K562 (cell line): ENCODE measurements around the gene KDM2A. TPM values are rescaled to one million over a fixed set of nuclear protein-coding genes. Genes with fewer than 3 reads are reported as not detected.

Experiments used
- ATAC-seq: fragments of 200-7000 bp; cut with Tn5 transposase; 3 replicates; pipeline ENCODE4 v1.9.1; 2020; ENCODE audit warnings: moderate library complexity
- BruUV-seq: library from RNA; stranded (reverse); fragments of 400-500 nt; replicated peaks from 2 replicates; lab custom pipeline; 2021; lab: Mats Ljungman, UMichigan
- CTCF ChIA-PET: fragments of 300-600 bp; formaldehyde crosslinking; extraction: SDS; loops from one replicate; lab custom pipeline; 2021; ENCODE audit warnings: low intra/inter-chr PET ratio; lab: Yijun Ruan, JAX
- POLR2A ChIA-PET: fragments of 300-600, 350-650 bp; sonication (Branson Sonifier 250); formaldehyde crosslinking; extraction: SDS; loops from one replicate; lab custom pipeline; 2021; ENCODE audit warnings: antibody characterized with exemption, inconsistent platforms; lab: Yijun Ruan, JAX
- DNase-seq, 4 experiments: peaks; one replicate each; pipeline versions ENCODE4 v3.0.0 to v3.0.0-alpha.2; 2011 to 2018; ENCODE audit warnings: low spot score in 3 of 4, mixed read lengths in 3 of 4; ENCODE audit errors: extremely low read depth in 1 of 4
- FAIRE-seq: peaks from 2 replicates; lab custom pipeline; 2011; peaks lifted over from hg19 to GRCh38; lab: Jason Lieb, UNC
- H2AFZ ChIP-seq: 2 replicates; pipeline ENCODE4 v1.6.0; 2011; ENCODE audit warnings: low read depth, low read length, control low read depth, inconsistent platforms
- H3K27ac ChIP-seq: fragments of 200-600 bp; 3 replicates; pipeline ENCODE4 v1.8.0; 2011; ENCODE audit warnings: low read depth, mild to moderate bottlenecking, control low read depth, inconsistent platforms, low read length, moderate library complexity, mixed read lengths; ENCODE audit errors: extremely low read depth
- H3K27me3 ChIP-seq, 2 experiments: fragments of 300-600 bp in 1 of 2; 2 replicates in 1 of 2; 3 replicates in 1 of 2; pipeline versions ENCODE4 v1.6.0 to v1.8.0; 2011; ENCODE audit warnings: inconsistent platforms in 2 of 2, low read length in 2 of 2, mild to moderate bottlenecking in 1 of 2, mixed read lengths in 1 of 2, moderate library complexity in 1 of 2; ENCODE audit not compliant: control insufficient read depth in 2 of 2, insufficient read depth in 2 of 2
- H3K36me3 ChIP-seq: fragments of 300-600 bp; 3 replicates; pipeline ENCODE4 v1.8.0; 2011; ENCODE audit warnings: mild to moderate bottlenecking, low read length, inconsistent platforms; ENCODE audit not compliant: control insufficient read depth, insufficient read depth
- H3K4me1 ChIP-seq, 2 experiments: fragments of 200-600 bp in 1 of 2; replicated peaks in 1 of 2; 2 replicates in 1 of 2; 3 replicates in 1 of 2; pipeline versions ENCODE4 v1.5.1 to v1.8.0; 2011; ENCODE audit warnings: inconsistent platforms in 2 of 2, low read length in 2 of 2, mild to moderate bottlenecking in 1 of 2, mixed read lengths in 1 of 2, moderate library complexity in 1 of 2; ENCODE audit not compliant: control insufficient read depth in 2 of 2, insufficient read depth in 2 of 2
- H3K4me2 ChIP-seq: 2 replicates; pipeline ENCODE4 v1.6.1; 2011; ENCODE audit warnings: low read length, control low read depth, inconsistent platforms, mixed read lengths; ENCODE audit not compliant: insufficient read depth
- H3K4me3 ChIP-seq: fragments of 200-600 bp; sonication (generic), shearing (Covaris generic); 2 replicates; pipeline ENCODE4 v1.5.1; 2016; ENCODE audit warnings: control low read depth, inconsistent platforms
- H3K79me2 ChIP-seq: fragments of 200-600 bp; 3 replicates; pipeline ENCODE4 v1.8.0; 2011; ENCODE audit warnings: low read length, inconsistent platforms; ENCODE audit not compliant: control insufficient read depth, insufficient read depth
- H3K9ac ChIP-seq, 2 experiments: 2 replicates each; pipeline versions ENCODE4 v1.6.0 to v1.6.1; 2011; ENCODE audit warnings: low read depth in 2 of 2, low read length in 2 of 2, control low read depth in 1 of 2, inconsistent platforms in 1 of 2, mild to moderate bottlenecking in 1 of 2, mixed read lengths in 1 of 2; ENCODE audit not compliant: insufficient read depth in 1 of 2
- H3K9me1 ChIP-seq: one replicate; pipeline ENCODE4 v1.6.0; 2011; ENCODE audit warnings: inconsistent platforms, mild to moderate bottlenecking, low read length, moderate library complexity; ENCODE audit not compliant: control insufficient read depth, insufficient read depth
- H3K9me3 ChIP-seq: replicated peaks from 2 replicates; pipeline ENCODE4 v1.5.1; 2011; ENCODE audit warnings: low read depth, low read length, inconsistent platforms; ENCODE audit not compliant: control insufficient read depth, insufficient read depth
- H4K20me1 ChIP-seq: replicated peaks from 2 replicates; pipeline ENCODE4 v1.6.1; 2011; ENCODE audit warnings: low read length, inconsistent platforms, mixed read lengths; ENCODE audit not compliant: control insufficient read depth, insufficient read depth
- CEBPG ChIP-seq, 3 experiments: fragments of 200-800 bp in 1 of 3; sonication (Bioruptor generic) in 1 of 3; sonication (generic) in 1 of 3; formaldehyde crosslinking in 1 of 3; IDR thresholded peaks in 2 of 3; conservative IDR thresholded peaks in 1 of 3; 2 replicates each; pipeline versions ENCODE4 v1.6.1 to v1.8.0; 2016 to 2022; ENCODE audit warnings: missing compliant biosample characterization in 2 of 3, missing genetic modification characterization in 2 of 3, mild to moderate bottlenecking in 1 of 3, missing genetic modification reagents in 1 of 3
- EGR1 ChIP-seq: fragments of 450-650 bp; conservative IDR thresholded peaks from 2 replicates; pipeline ENCODE4 v1.6.1; 2017; ENCODE audit warnings: mild to moderate bottlenecking
- EP400 ChIP-seq: fragments of 450-650 bp; IDR thresholded peaks from 2 replicates; pipeline ENCODE4 v1.6.1; 2017; ENCODE audit warnings: antibody characterized with exemption, mild to moderate bottlenecking, moderate library complexity
- HDAC8 ChIP-seq: fragments of 450-650 bp; IDR thresholded peaks from 2 replicates; pipeline ENCODE4 v1.6.1; 2016; ENCODE audit warnings: mild to moderate bottlenecking, missing genetic modification characterization, moderate library complexity, missing compliant biosample characterization
- THRAP3 ChIP-seq: fragments of 450-650 bp; IDR thresholded peaks from 2 replicates; pipeline ENCODE4 v1.6.1; 2016; ENCODE audit warnings: mild to moderate bottlenecking, inconsistent platforms, borderline replicate concordance
- ZNF449 ChIP-seq: fragments of 250-450 bp; sonication (Bioruptor Pico); IDR thresholded peaks from 2 replicates; pipeline ENCODE4 v1.8.0; 2022; ENCODE audit warnings: moderate library complexity, mild to moderate bottlenecking, inconsistent platforms
- WGBS: fragments of 100-300 bp; shearing (Covaris generic); methylation state at CpG from one replicate; pipeline ENCODE4 v1.1.6; 2016; ENCODE audit warnings: low coverage, mixed read lengths; ENCODE audit not compliant: insufficient coverage; ENCODE audit errors: missing lambda C conversion rate; 5-methylcytosine and 5-hydroxymethylcytosine counted together
- in situ Hi-C: fragments of 300-500 bp; cut with MboI; formaldehyde crosslinking; loops from 4 replicates; pipeline ENCODE4 v1.15.0; 2018; ENCODE audit warnings: inconsistent platforms, mixed read lengths
- intact Hi-C: fragments of 100-400 bp; cut with micrococcal nuclease; formaldehyde crosslinking; loops from 2 replicates; pipeline ENCODE4 v1.14.2; 2022
- polyA plus RNA-seq, 8 experiments: library from polyadenylated mRNA; depleted of rRNA in 4 of 8; stranded (reverse) in 5 of 8; unstranded in 3 of 8; fragments of >200 nt; fragmentation: Nextera tagmentation in 2 of 8; fragmentation: Illumina TruSeq in 1 of 8; extraction: Ambion mirVana in 2 of 8; extraction: Trizol in 1 of 8; gene quantifications; 2 replicates each; pipeline versions ENCODE4 v1.2.1 to v1.2.3, GENCODE V29; 2011 to 2014; ENCODE audit warnings: inconsistent platforms in 1 of 8, missing spikeins in 1 of 8
- total RNA-seq, 7 experiments: library from RNA; depleted of rRNA in 6 of 7; stranded (reverse); fragments of >200 nt in 6 of 7; fragmentation: Illumina TruSeq in 2 of 7; extraction: Trizol in 2 of 7; gene quantifications; 2 replicates each; pipeline versions ENCODE4 v1.2.1 to v1.2.3, GENCODE V29; 2011 to 2021; ENCODE audit warnings: low replicate concordance in 1 of 7

The KDM2A gene
- total and polyA plus RNA-seq, 9 of the 15 experiments (the other 6 are each of a cell fraction or from before 2014, with no cell fraction given), result 5.0 to 39.3 (median 21.3) TPM

DNA sequence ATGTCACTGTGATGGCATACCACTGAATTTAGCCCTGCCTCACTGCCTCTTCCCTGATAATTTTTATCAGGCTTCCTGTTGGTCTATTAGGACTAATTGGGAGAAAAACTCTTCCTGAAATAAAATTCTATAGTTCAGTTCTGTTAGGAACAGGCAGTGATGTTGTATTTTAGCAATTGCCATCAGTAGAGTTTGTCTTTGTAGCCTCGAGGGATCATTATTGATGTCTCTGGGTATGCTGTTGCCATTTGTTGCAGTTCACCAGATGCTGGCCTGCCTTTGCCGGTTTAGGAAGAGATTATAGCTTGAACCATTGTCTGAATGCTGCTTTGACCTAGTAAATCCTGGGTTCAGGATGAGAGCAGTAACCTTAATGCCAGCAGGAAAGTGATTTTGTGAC lies 41.0 kb downstream of the KDM2A start:
- no peaks in the 10 kb centered on the region for H3K9me1 ChIP-seq
- ATAC-seq (no peak), DNase-seq (no peak), FAIRE-seq (no peak)
- no peak overlapping the region for H2AFZ ChIP-seq
- ChIA-PET CTCF (no interaction called here), POLR2A (interaction anchor here (1.3 kb wide), 1 partner anchor 18 kb away, joined by 9 read pairs; no protein-coding TSS in a partner anchor)
- in situ Hi-C loops (no loop called here), intact Hi-C loops (no loop called here)
- H3K27ac ChIP-seq, result no peak overlapping the region
- H3K79me2 ChIP-seq, result peaks cover 67% of the 10 kb centered on the region
- H3K9ac ChIP-seq, result no peak overlapping the region
- H3K9me3 ChIP-seq, result no peaks in the 10 kb centered on the region
- TF ChIP-seq ZNF449 (CRISPR knock-in tag), result no peak
- TF ChIP-seq HDAC8, result no peak
- TF ChIP-seq THRAP3, result no peak
- no peak for TF ChIP-seq CEBPG (CRISPR knock-in tag; IDR thresholded peaks at IDR 0.05)
- TF ChIP-seq CEBPG (tag; conservative IDR thresholded peaks at IDR 0.05 in 1 of 2, IDR thresholded peaks at IDR 0.05 in 1 of 2), result 0 out of 4 replicates have a peak, but pooled peaks of 1 of the 2 experiments have one; percentile 7
- no peak for TF ChIP-seq EP400
- no peak for TF ChIP-seq EGR1
- TF ChIP-seq, all 486 proteins: peak for 1
- no TSS peak for BruUV-seq
- peaks cover 3% of the 10 kb centered on the region; the same call in 2 of the 3 replicates for H3K36me3 ChIP-seq
- H4K20me1 ChIP-seq, result no peaks in the 10 kb centered on the region; the same call in 1 of the 2 replicates
- no peaks in the 10 kb centered on the region for H3K4me1 ChIP-seq
- H3K4me3 ChIP-seq, result no peak overlapping the region
- no peaks in the 10 kb centered on the region for H3K27me3 ChIP-seq
- 55% methylated on average over 2 of the region's 2 CpGs for WGBS
- no peak overlapping the region for H3K4me2 ChIP-seq
